Left forelimb (tissue), 1 donor: ENCODE measurements around the gene NDUFA11.
"Not testable (repeated sequence)": the region's sequence is repeated elsewhere in the genome, so short reads cannot be mapped to it uniquely, and the experiment has no call there.

Experiments used
- DNase-seq: peaks from one replicate; pipeline ENCODE4 v3.0.0-alpha.2; 2018; ENCODE audit warnings: low spot score

NDUFA11 gene

GRCh38 chr19:5857203-5858081, 46.1 kb downstream of the NDUFA11 start:
- no peak for DNase-seq

GRCh38 chr19:5855151-5855550, 48.4 kb downstream of the NDUFA11 start:
- not testable (repeated sequence) for DNase-seq

GRCh38 chr19:5854121-5854520, 49.5 kb downstream of the NDUFA11 start:
- DNase-seq = not testable (repeated sequence)

- no peak for DNase-seq
Observed at GRCh38 chr19:5851302-5851701, 52.3 kb downstream of the NDUFA11 start, which contains the start of gene FUT3. FUT3 (minus strand) TSS chr19:5851449.

- DNase-seq = no peak
Observed at GRCh38 chr19:5850743-5851293, 52.8 kb downstream of the NDUFA11 start.

GRCh38 chr19:5850189-5850588, 53.4 kb downstream of the NDUFA11 start:
- DNase-seq = no peak

- not testable (repeated sequence) for DNase-seq
Observed at GRCh38 chr19:5848621-5849020, 55.0 kb downstream of the NDUFA11 start.

- not testable (repeated sequence) for DNase-seq
Observed at GRCh38 chr19:5847846-5848245, 55.7 kb downstream of the NDUFA11 start.
